HPDE6-E6E7 (cell line): ENCODE results near the gene HOMER1.
"Not testable (repeated sequence)": the region's sequence is repeated elsewhere in the genome, so short reads cannot be mapped to it uniquely, and the experiment has no call there.

ENCODE experiments used
- DNase-seq: peaks from one replicate; pipeline ENCODE4 v3.0.0; 2011; ENCODE audit warnings: missing footprints; ENCODE audit errors: extremely low spot score

The HOMER1 gene

GRCh38 chr5:79517601-79518000, 3.7 kb upstream of the HOMER1 start:
- DNase-seq = no peak

GRCh38 chr5:79516986-79517385, 3.1 kb upstream of the HOMER1 start:
- no peak for DNase-seq

DNA sequence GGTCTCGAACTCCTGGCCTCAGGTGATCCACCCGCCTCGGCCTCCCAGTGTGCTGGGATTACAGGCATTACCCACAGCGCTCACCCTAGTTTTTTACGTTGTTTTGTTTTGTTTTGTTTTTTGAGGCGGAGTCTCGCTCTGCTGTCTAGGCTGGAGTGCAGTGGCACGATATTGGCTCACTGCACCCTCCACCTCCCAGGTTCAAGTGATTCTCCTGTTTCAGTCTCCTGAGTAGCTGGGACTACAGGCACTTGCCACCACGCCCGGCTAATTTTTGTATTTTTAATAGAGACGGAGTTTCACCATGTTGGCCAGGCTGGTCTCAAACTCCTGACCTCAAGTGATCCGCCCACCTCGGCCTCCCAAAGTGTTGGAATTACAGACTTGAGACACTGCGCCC, 2.4 kb upstream of the HOMER1 start:
- DNase-seq = not testable (repeated sequence)

- peak; percentile 84 for DNase-seq
These were observed 614 bp upstream of the HOMER1 start for GRCh38 chr5:79514391-79515105.

DNA sequence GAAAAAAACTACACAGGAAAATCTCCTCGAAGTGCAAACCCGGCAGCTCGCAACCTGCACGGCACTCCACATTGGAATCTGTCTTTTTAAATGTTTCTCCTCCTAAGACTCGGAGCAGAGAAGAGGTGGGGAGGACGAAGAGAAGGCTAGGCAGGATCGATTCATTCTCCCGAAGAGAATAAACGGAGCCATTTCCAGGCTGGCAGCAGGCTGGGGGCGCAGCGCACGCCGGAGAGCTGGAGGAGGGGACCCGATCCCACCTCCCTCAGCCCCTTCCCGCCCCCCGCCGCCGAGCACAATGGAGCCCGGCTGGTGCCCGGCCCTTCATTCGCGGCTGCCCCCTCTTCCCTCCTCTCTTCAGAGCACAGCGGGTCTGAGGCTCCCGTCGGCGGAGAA, 628 bp downstream of the HOMER1 start:
- no peak for DNase-seq

DNA sequence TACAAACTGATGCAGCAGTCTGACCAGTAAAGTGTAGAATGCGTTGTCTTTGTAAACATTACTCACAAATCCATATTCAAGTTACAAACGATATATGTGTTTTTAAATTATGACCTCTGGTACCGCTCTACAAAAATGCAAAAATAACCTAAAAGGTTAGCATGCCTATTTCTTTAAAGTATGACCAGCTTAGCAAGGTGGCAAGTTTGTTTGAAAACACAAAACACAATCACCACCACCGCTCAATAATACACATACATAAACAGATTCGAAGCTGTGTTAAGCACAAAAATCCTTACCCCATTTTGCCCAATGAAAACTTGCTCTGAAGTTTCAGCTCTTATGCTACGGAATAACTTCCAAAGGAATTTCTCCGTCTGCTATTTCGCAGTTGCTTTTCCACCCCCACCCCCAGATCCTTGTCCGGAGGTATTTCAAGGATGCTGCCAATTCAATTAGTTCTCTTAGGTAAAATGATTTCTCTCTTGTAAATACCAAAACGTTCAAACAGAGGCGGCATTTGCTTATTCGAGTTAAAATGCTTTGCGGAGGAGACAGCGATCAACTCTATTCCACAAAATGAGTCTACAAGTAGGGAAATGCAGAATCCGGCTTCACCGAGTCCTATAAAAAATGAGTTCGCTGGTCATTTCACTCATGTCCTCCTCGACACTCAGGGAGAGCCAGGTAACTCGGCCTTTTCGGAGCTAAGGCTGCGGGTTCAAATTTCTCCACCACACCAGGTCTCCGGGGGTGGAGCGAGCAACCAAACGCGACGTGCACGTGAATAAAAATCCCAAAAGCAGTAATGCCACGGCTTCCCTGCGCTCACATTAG, 1.2 kb downstream of the HOMER1 start:
- no peak for DNase-seq

DNA sequence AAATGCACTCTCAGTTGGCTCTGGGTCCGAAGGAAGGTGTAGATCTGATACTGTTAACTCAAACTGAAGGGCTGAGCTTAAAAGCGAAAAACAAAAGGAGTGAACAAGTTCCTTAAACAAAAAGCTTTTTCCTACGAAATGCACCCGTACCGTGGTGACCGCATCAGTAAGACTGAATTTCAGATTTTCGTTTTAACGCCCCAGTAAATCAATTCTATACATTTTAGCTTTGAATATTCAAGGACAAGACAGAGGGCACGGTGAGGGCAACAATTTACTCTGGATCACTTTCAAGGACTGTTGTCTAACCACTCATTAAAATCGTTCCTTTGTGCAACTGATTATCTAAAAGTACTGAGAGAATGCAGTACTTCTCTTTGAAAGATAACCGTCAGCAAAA, 1.9 kb downstream of the HOMER1 start:
- no peak for DNase-seq

- no peak for DNase-seq
These were observed 3.3 kb downstream of the HOMER1 start for GRCh38 chr5:79510638-79511037.

DNA sequence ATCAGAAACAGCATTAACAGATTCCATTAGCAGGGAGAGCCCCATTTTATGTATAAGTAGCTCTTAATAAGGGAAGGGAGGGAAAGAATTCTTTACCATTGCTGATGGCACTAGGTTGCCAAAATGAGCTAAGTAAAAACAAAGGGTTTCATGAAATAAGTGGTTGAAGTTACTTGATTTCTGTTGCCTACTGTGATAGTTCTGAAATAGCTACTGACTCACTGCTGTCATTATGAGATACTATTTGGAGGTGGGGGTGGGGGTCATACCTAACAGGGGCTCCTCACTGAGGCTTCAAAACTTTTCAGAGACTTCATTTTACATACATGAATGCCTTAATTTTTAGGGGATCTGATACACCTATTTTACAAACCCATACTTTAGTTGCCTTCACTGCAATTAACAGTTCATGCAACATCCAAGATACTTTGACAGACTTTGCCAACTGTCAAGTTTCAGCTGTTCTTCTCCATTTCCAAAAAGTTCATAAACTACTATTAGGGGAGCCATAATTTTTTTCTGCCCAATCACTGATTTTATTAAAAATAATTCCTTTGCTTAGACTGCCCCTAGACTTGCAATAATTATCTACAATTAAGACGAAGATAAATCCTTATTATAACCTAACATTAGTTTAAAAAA, 4.6 kb downstream of the HOMER1 start:
- DNase-seq = no peak

DNA sequence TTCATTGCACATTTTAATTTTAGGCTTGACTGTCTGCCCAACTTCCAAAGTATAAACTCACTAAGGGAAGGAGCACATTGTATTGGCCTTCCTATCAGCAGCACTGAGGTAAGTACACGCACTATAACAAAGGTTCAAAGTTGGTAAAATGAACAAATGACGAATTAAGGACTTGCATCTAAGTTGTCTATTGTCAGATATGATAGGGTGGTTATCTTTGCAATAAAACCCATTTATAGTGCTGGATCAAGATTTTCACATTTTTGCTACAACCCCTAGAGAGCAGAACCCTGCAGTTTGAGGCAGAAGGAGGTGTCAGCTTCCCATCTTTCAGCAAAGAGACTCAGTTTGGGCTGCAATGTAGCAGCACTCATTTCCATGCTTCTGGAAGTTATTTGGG, 5.1 kb downstream of the HOMER1 start:
- DNase-seq = no peak

DNA sequence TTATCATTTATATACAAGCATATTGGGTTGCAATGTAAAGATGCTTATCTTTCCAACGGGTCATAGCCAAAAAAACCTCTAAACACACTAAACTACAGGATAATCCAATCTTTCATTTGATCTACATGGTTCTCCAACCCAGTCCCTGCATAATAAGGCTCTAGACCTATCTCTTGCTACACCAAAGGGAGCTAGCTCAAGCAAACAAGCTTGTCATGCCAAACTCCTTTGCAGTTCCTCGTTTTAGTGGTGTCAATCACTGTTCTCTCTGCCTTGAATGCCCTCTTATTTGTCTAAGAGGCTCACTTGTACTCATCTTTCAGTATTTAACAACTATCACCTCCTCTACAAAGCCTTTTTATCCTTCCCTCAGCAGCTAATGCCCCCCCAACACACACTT, 5.6 kb downstream of the HOMER1 start:
- no peak for DNase-seq

DNA sequence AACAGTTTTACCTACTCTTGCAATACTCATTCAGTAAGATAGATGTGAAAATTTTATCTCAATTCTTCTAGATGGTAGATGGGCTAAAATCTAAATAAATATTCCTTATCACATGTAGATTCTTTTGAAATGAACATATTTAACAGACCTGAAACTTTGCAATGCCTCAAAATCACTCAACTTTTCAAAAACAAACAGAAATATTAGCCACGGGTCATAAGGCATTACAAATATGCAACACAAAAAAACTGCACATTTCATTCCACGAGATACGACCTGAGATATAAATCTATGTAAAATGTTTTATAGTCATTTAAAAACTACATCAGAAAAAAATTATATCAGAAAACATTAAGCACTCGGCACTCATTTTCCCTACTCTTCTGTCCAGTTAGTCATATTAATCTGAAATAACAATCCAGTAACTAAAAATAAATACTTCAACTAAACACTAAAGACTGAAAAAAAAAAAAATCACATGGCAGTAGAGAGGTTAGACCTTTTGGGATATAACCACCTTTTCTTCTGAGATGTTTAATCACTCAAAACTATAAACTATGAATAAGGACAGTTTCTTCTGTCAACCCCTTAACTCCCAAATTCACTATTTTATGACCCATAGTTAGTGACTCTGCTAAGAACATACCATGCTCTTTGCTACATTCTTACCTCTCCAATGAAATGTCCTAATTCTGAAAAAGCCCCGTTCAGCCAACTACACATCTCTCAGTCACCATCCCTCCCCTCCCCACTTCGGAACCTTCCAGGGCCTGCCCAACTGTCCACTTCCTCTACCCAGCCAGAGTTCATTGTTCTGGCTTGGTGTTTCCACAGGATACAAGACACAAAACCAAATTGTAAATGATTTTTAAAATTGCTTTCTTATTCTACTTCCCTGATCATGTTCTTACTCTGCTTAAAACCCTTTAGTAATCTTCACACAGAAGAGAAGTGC, 6.4 kb downstream of the HOMER1 start:
- DNase-seq = no peak

- DNase-seq = no peak
These were observed 8.8 kb downstream of the HOMER1 start for GRCh38 chr5:79505138-79505537.

GRCh38 chr5:79503794-79504495, 10.0 kb downstream of the HOMER1 start:
- no peak for DNase-seq

- DNase-seq = no peak
These were observed 14.2 kb downstream of the HOMER1 start for GRCh38 chr5:79499640-79500273.

- peak; percentile 45 for DNase-seq
These were observed 18.6 kb downstream of the HOMER1 start for GRCh38 chr5:79495311-79495710.

DNA sequence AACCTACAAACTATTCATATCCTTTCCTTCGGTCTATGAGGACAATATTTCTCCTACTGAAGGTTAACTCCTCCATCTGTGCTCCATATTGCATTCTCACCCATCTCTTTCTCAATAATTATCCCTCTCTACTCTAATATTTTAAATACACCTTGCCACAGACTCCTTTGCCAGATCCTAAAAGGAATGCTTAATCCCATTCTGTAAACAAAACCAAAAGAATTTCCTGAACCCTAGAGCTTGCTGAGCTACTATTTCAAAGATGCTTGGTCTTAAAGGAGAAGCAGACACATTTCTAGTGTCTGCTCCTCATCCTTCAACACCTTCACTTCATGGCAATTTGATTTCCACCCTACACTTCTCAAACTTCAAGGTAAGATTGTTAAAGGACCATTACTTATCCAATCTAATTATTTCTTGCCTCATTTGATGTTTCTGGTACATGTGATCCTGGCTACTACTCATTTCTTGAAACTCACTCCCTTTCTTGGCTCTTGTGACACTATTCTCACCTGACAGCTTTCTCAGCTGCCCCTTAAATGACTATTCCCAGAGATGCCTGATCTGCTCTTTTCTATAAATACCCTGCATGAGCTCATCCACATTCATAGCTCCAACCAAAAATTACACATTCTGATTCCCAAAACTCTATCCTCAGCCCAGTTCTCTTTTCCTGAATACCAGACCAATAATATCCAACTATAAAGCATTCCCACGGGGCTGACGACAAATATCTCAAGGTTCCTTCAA, 20.2 kb downstream of the HOMER1 start:
- no peak for DNase-seq

DNA sequence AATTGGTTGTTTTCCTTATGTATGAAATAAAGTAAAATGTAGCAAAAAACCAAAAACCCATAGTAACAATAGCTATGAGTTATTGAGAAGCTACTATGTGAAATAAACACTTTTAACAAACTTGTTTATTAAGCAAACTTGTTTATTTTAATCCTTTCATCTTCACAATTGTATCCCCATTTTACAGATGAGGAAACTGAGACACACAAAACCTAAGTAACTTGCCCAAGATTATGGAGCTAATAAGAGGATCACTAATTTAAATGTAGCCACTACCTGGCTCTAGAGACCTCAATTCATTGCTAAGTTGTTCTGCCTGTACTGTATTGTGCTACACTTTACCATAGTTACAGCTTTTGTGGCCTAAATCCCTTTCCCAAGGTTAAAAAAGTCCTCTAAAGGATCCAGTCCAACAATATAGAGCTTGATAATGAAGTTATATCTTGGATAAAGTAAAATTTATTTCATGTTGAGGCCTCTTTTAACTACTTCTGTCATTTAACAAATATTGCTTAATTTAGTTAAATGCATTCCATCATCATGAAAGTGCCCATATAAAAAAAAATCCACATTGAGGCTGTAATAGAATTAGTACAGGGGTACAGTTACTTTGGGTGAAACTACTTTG, 22.1 kb downstream of the HOMER1 start:
- DNase-seq = no peak

GRCh38 chr5:79490323-79490936, 23.5 kb downstream of the HOMER1 start:
- DNase-seq = no peak
